SU-DHL-6 (cell line): ENCODE results near the gene RASGRP2.

Experiments used
- H2AFZ ChIP-seq: fragments of 200-600 bp; sonication (generic); 2 replicates; pipeline ENCODE4 v1.6.1; 2014; ENCODE audit warnings: low read depth, mild to moderate bottlenecking, moderate library complexity, mixed read lengths, antibody characterized with exemption, low read length; ENCODE audit not compliant: severe bottlenecking
- H3F3A ChIP-seq: fragments of 200-600 bp; shearing (Covaris generic); 2 replicates; pipeline ENCODE4 v1.6.0; 2016; ENCODE audit warnings: antibody characterized with exemption, mild to moderate bottlenecking; ENCODE audit not compliant: insufficient read depth
- H3K27ac ChIP-seq: fragments of 200-600 bp; sonication (generic); 2 replicates; pipeline ENCODE4 v1.5.1; 2016; ENCODE audit warnings: low read depth, mild to moderate bottlenecking, low read length, moderate library complexity, mixed read lengths
- H3K27me3 ChIP-seq: fragments of 200-600 bp; sonication (generic), shearing (Covaris generic); 2 replicates; pipeline ENCODE4 v1.6.0; 2014; ENCODE audit warnings: mild to moderate bottlenecking, low read length
- H3K36me3 ChIP-seq: fragments of 200-600 bp; sonication (generic); 2 replicates; pipeline ENCODE4 v1.6.1; 2014; ENCODE audit warnings: mild to moderate bottlenecking, low read length, mixed read lengths
- H3K4me2 ChIP-seq: fragments of 300-600, 200-600 bp; shearing (Covaris generic), sonication (generic); 2 replicates; pipeline ENCODE4 v1.6.0; 2014; ENCODE audit warnings: low read length, low read depth, mild to moderate bottlenecking; ENCODE audit not compliant: poor library complexity, severe bottlenecking
- H3K4me3 ChIP-seq: fragments of 200-600 bp; sonication (generic); 2 replicates; pipeline ENCODE4 v1.5.1; 2014; ENCODE audit warnings: antibody characterized with exemption, low read length, mild to moderate bottlenecking, mixed read lengths; ENCODE audit not compliant: insufficient read depth, poor library complexity, severe bottlenecking
- H3K79me2 ChIP-seq: fragments of 200-600 bp; sonication (generic); 2 replicates; pipeline ENCODE4 v1.6.1; 2014; ENCODE audit warnings: mild to moderate bottlenecking, low read length, moderate library complexity; ENCODE audit not compliant: insufficient read depth
- H3K9ac ChIP-seq: fragments of 200-600 bp; sonication (generic); 2 replicates; pipeline ENCODE4 v1.7.0; 2014; ENCODE audit warnings: mild to moderate bottlenecking, low read length
- H3K9me2 ChIP-seq: fragments of 200-600 bp; sonication (generic); replicated peaks from 2 replicates; pipeline ENCODE4 v1.6.1; 2014; ENCODE audit warnings: low read length; ENCODE audit not compliant: insufficient read depth
- H3K9me3 ChIP-seq: fragments of 200-600 bp; sonication (generic); 2 replicates; pipeline ENCODE4 v1.6.1; 2014; ENCODE audit warnings: low read length, mixed read lengths; ENCODE audit not compliant: insufficient read depth
- H4K20me1 ChIP-seq: fragments of 200-600 bp; sonication (generic); 2 replicates; pipeline ENCODE4 v1.6.1; 2014; ENCODE audit warnings: low read depth, mild to moderate bottlenecking, antibody characterized with exemption, low read length, moderate library complexity, mixed read lengths
- CTCF ChIP-seq: fragments of 200-600 bp; sonication (generic); IDR thresholded peaks from one replicate; pipeline ENCODE4 v1.5.1; 2017; ENCODE audit warnings: antibody characterized with exemption, mild to moderate bottlenecking, low read length, moderate library complexity; ENCODE audit not compliant: insufficient read depth, poor library complexity, severe bottlenecking
- EZH2phosphoT487 ChIP-seq: fragments of 200-600 bp; sonication (generic), shearing (Covaris generic); conservative IDR thresholded peaks from 2 replicates; pipeline ENCODE4 v1.6.1; 2018; ENCODE audit warnings: mild to moderate bottlenecking, antibody characterized with exemption, low read length, moderate library complexity, mixed read lengths

Gene RASGRP2

GRCh38 chr11:64736654-64737053 is 7.3 kb downstream of the RASGRP2 start:
- H3K9me2 ChIP-seq = no peaks in the 10 kb centered on the region
- no peak for TF ChIP-seq CTCF
- no peak for TF ChIP-seq EZH2phosphoT487
- H3K27me3 ChIP-seq = no peaks in the 10 kb centered on the region
- no peaks in the 10 kb centered on the region for H3K9me3 ChIP-seq
- H3K79me2 ChIP-seq = no peaks in the 10 kb centered on the region
- no peaks in the 10 kb centered on the region for H3F3A ChIP-seq
- H3K4me2 ChIP-seq = no peak overlapping the region
- H3K27ac ChIP-seq = no peak overlapping the region
- H3K4me3 ChIP-seq = no peak overlapping the region
- no peak overlapping the region for H2AFZ ChIP-seq
- H3K9ac ChIP-seq = no peak overlapping the region
- H3K36me3 ChIP-seq = no peaks in the 10 kb centered on the region
- H4K20me1 ChIP-seq = no peaks in the 10 kb centered on the region

GRCh38 chr11:64735725-64736259 is 8.2 kb downstream of the RASGRP2 start:
- no peaks in the 10 kb centered on the region for H3K9me3 ChIP-seq
- TF ChIP-seq CTCF (no peak), EZH2phosphoT487 (no peak)
- no peaks in the 10 kb centered on the region for H3K36me3 ChIP-seq
- H4K20me1 ChIP-seq = no peaks in the 10 kb centered on the region
- H3K4me3 ChIP-seq = no peak overlapping the region
- no peaks in the 10 kb centered on the region for H3K9me2 ChIP-seq
- no peak overlapping the region for H2AFZ ChIP-seq
- H3K27ac ChIP-seq = no peak overlapping the region
- no peaks in the 10 kb centered on the region for H3K27me3 ChIP-seq
- no peak overlapping the region for H3K9ac ChIP-seq
- no peaks in the 10 kb centered on the region for H3K79me2 ChIP-seq
- H3F3A ChIP-seq = no peaks in the 10 kb centered on the region
- no peak overlapping the region for H3K4me2 ChIP-seq

- Histone ChIP-seq H2AFZ (no peak overlapping the region), H3K27me3 (no peaks in the 10 kb centered on the region), H3K79me2 (no peaks in the 10 kb centered on the region), H4K20me1 (no peaks in the 10 kb centered on the region), H3K9ac (no peak overlapping the region), H3K36me3 (no peaks in the 10 kb centered on the region), H3K27ac (no peak overlapping the region), H3F3A (no peaks in the 10 kb centered on the region), H3K4me3 (no peak overlapping the region), H3K9me3 (no peaks in the 10 kb centered on the region), H3K9me2 (no peaks in the 10 kb centered on the region), H3K4me2 (no peak overlapping the region)
- TF ChIP-seq EZH2phosphoT487 (no peak), CTCF (no peak)
Measured at GRCh38 chr11:64734811-64735724, 8.9 kb downstream of the RASGRP2 start.
